HG02678 (cell line): ENCODE results near the gene HHIP.

Source experiments
- ATAC-seq: cut with Tn5 transposase; IDR thresholded peaks from one replicate; pipeline ENCODE4 v1.9.1; 2021; ENCODE audit warnings: mild to moderate bottlenecking, moderate library complexity; ENCODE audit not compliant: unreplicated experiment

HHIP gene

GRCh38 chr4:144655491-144655890 lies 9.5 kb downstream of the HHIP start:
- ATAC-seq = no peak

GRCh38 chr4:144656850-144657249 lies 10.9 kb downstream of the HHIP start:
- ATAC-seq = no peak

- no peak for ATAC-seq
Measured at GRCh38 chr4:144658015-144658567, 12.1 kb downstream of the HHIP start.

- no peak for ATAC-seq
Measured at GRCh38 chr4:144658903-144659302, 12.9 kb downstream of the HHIP start.

GRCh38 chr4:144659447-144659846 lies 13.5 kb downstream of the HHIP start:
- no peak for ATAC-seq

- ATAC-seq = no peak
Measured at GRCh38 chr4:144663834-144664475, 18.0 kb downstream of the HHIP start.

- no peak for ATAC-seq
Measured at GRCh38 chr4:144666539-144667175, 20.7 kb downstream of the HHIP start.

GRCh38 chr4:144667500-144667899 lies 21.5 kb downstream of the HHIP start:
- ATAC-seq = no peak

- ATAC-seq = no peak
Measured at GRCh38 chr4:144670776-144671175, 24.8 kb downstream of the HHIP start.

GRCh38 chr4:144674711-144675110 lies 28.8 kb downstream of the HHIP start:
- ATAC-seq = no peak

- no peak for ATAC-seq
Measured at GRCh38 chr4:144681806-144682205, 35.9 kb downstream of the HHIP start.

GRCh38 chr4:144683516-144683915 lies 37.6 kb downstream of the HHIP start:
- no peak for ATAC-seq

GRCh38 chr4:144685911-144686310 lies 40.0 kb downstream of the HHIP start:
- ATAC-seq = no peak

GRCh38 chr4:144686921-144687320 lies 41.0 kb downstream of the HHIP start:
- no peak for ATAC-seq

GRCh38 chr4:144687466-144687865 lies 41.5 kb downstream of the HHIP start:
- no peak for ATAC-seq

- ATAC-seq = no peak
Measured at GRCh38 chr4:144688035-144688569, 42.1 kb downstream of the HHIP start.

GRCh38 chr4:144689125-144689524 lies 43.2 kb downstream of the HHIP start:
- ATAC-seq = no peak

GRCh38 chr4:144695721-144696120 lies 49.8 kb downstream of the HHIP start:
- ATAC-seq = no peak

GRCh38 chr4:144696376-144696775 lies 50.4 kb downstream of the HHIP start:
- no peak for ATAC-seq

GRCh38 chr4:144699565-144699964 lies 53.6 kb downstream of the HHIP start:
- no peak for ATAC-seq

GRCh38 chr4:144701683-144702233 lies 55.8 kb downstream of the HHIP start:
- no peak for ATAC-seq

GRCh38 chr4:144703494-144703893 lies 57.5 kb downstream of the HHIP start:
- ATAC-seq = no peak
